GM12878 (cell line): ENCODE results near the gene MT1H. TPM values are rescaled to one million over a fixed set of nuclear protein-coding genes. Genes with fewer than 3 reads are reported as not detected.

Source experiments
- ATAC-seq: fragments of 200-7000 bp; cut with Tn5 transposase; 3 replicates; pipeline ENCODE4 v1.9.1; 2020; ENCODE audit warnings: mild to moderate bottlenecking, moderate library complexity
- BruUV-seq: library from RNA; stranded (reverse); fragments of 400-500 nt; replicated peaks from 2 replicates; lab custom pipeline; 2021; lab: Mats Ljungman, UMichigan
- CTCF ChIA-PET: fragments of 300-600 bp; sonication (Branson Sonifier 250); formaldehyde crosslinking; extraction: SDS; loops from one replicate; lab custom pipeline; 2021; ENCODE audit warnings: inconsistent platforms; lab: Yijun Ruan, JAX
- POLR2A ChIA-PET: fragments of 350-600 bp; formaldehyde crosslinking; extraction: SDS; loops from one replicate; lab custom pipeline; 2021; ENCODE audit warnings: inconsistent platforms; lab: Charles Lee
- RAD21 ChIA-PET: fragments of 300-600 bp; sonication (Branson Sonifier 250); formaldehyde crosslinking; loops from one replicate; lab custom pipeline; 2023; ENCODE audit warnings: antibody characterized with exemption; ENCODE audit not compliant: unreplicated experiment; lab: Charles Lee
- SMC1A ChIA-PET: fragments of 300-600 bp; sonication (Branson Sonifier 250); formaldehyde crosslinking; loops from one replicate; lab custom pipeline; 2023; ENCODE audit not compliant: unreplicated experiment, uncharacterized antibody; lab: Charles Lee
- DNase-seq: peaks from one replicate; pipeline ENCODE4 v3.0.0-alpha.2; 2011; ENCODE audit warnings: low read depth, low spot score
- FAIRE-seq: peaks from 3 replicates; lab custom pipeline; 2011; peaks lifted over from hg19 to GRCh38; lab: Jason Lieb, UNC
- H2AFZ ChIP-seq: 2 replicates; pipeline ENCODE4 v1.6.0; 2011; ENCODE audit warnings: low read depth, low read length, control low read depth; ENCODE audit not compliant: control insufficient read depth
- H3K27ac ChIP-seq: 2 replicates; pipeline ENCODE4 v1.5.1; 2011; ENCODE audit warnings: control low read depth; ENCODE audit not compliant: control insufficient read depth, insufficient read depth
- H3K27me3 ChIP-seq, 2 experiments: replicated peaks in 1 of 2; 2 replicates each; pipeline versions ENCODE4 v1.6.0 to v1.6.1; 2011; ENCODE audit warnings: low read length in 1 of 2; ENCODE audit not compliant: control insufficient read depth in 2 of 2, insufficient read depth in 2 of 2
- H3K36me3 ChIP-seq, 2 experiments: 2 replicates each; pipeline ENCODE4 v1.5.1; 2011; ENCODE audit warnings: low read length in 1 of 2; ENCODE audit not compliant: control insufficient read depth in 2 of 2, insufficient read depth in 2 of 2
- H3K4me1 ChIP-seq: 2 replicates; pipeline ENCODE4 v1.6.1; 2011; ENCODE audit warnings: mild to moderate bottlenecking, low read length, moderate library complexity, mixed read lengths; ENCODE audit not compliant: control insufficient read depth, insufficient read depth
- H3K4me2 ChIP-seq: 2 replicates; pipeline ENCODE4 v1.6.0; 2011; ENCODE audit warnings: control low read depth; ENCODE audit not compliant: control insufficient read depth, insufficient read depth
- H3K4me3 ChIP-seq: fragments of 200-600 bp; sonication (generic); 2 replicates; pipeline ENCODE4 v1.5.1; 2016
- H3K79me2 ChIP-seq: 2 replicates; pipeline ENCODE4 v1.6.0; 2011; ENCODE audit warnings: low read length; ENCODE audit not compliant: control insufficient read depth, insufficient read depth
- H3K9ac ChIP-seq: 2 replicates; pipeline ENCODE4 v1.8.0; 2011; ENCODE audit warnings: low read length, control low read depth, mixed read lengths; ENCODE audit not compliant: control insufficient read depth, insufficient read depth
- H3K9me3 ChIP-seq: replicated peaks from 3 replicates; pipeline ENCODE4 v1.5.1; 2011; ENCODE audit warnings: mild to moderate bottlenecking, low read length; ENCODE audit not compliant: control insufficient read depth, insufficient read depth
- H4K20me1 ChIP-seq: 2 replicates; pipeline ENCODE4 v1.6.0; 2011; ENCODE audit not compliant: control insufficient read depth, insufficient read depth
- BCL11A ChIP-seq: IDR thresholded peaks from 2 replicates; pipeline ENCODE4 v1.6.1; 2011; ENCODE audit warnings: low read depth, low read length
- IKZF2 ChIP-seq, 2 experiments: fragments of 450-650 bp; IDR thresholded peaks; 2 replicates each; pipeline ENCODE4 v1.6.1; 2017; ENCODE audit warnings: mild to moderate bottlenecking in 2 of 2, moderate library complexity in 2 of 2
- NFXL1 ChIP-seq: fragments of 450-650 bp; IDR thresholded peaks from 2 replicates; pipeline ENCODE4 v1.6.1; 2017; ENCODE audit warnings: antibody characterized with exemption, mild to moderate bottlenecking, borderline replicate concordance
- PAX5 ChIP-seq: IDR thresholded peaks from 2 replicates; pipeline ENCODE4 v1.6.1; 2011; ENCODE audit warnings: low read depth, low read length, borderline replicate concordance
- PML ChIP-seq: IDR thresholded peaks from 2 replicates; pipeline ENCODE4 v1.6.1; 2012; ENCODE audit warnings: low read length, inconsistent platforms
- POU2F2 ChIP-seq: IDR thresholded peaks from 3 replicates; pipeline ENCODE4 v1.6.1; 2011; ENCODE audit warnings: low read depth, mild to moderate bottlenecking, low read length, borderline replicate concordance
- RCOR1 ChIP-seq: conservative IDR thresholded peaks from 2 replicates; pipeline ENCODE4 v1.6.1; 2012; ENCODE audit warnings: low read depth, low read length, improper control_type of control experiment
- RFX5 ChIP-seq: IDR thresholded peaks from 2 replicates; pipeline ENCODE4 v1.6.1; 2011; ENCODE audit warnings: low read depth, low read length, improper control_type of control experiment
- TARDBP ChIP-seq: IDR thresholded peaks from 2 replicates; pipeline ENCODE4 v1.6.1; 2016; ENCODE audit warnings: borderline replicate concordance
- TBL1XR1 ChIP-seq: IDR thresholded peaks from 2 replicates; pipeline ENCODE4 v1.6.1; 2012; ENCODE audit warnings: low read depth, low read length, improper control_type of control experiment
- USF2 ChIP-seq: IDR thresholded peaks from 2 replicates; pipeline ENCODE4 v1.6.1; 2011; ENCODE audit warnings: low read depth, low read length, improper control_type of control experiment, borderline replicate concordance
- ZNF207 ChIP-seq: fragments of 450-650 bp; IDR thresholded peaks from 2 replicates; pipeline ENCODE4 v1.6.1; 2014; ENCODE audit warnings: antibody characterized with exemption, mild to moderate bottlenecking, borderline replicate concordance
- ZNF24 ChIP-seq: fragments of 450-650 bp; IDR thresholded peaks from 2 replicates; pipeline ENCODE4 v1.6.1; 2017; ENCODE audit warnings: antibody characterized with exemption, mild to moderate bottlenecking
- ZNF274 ChIP-seq: IDR thresholded peaks from one replicate; pipeline ENCODE4 v1.8.0; 2011; ENCODE audit not compliant: insufficient read length, insufficient read depth
- ZNF687 ChIP-seq: fragments of 450-650 bp; IDR thresholded peaks from 2 replicates; pipeline ENCODE4 v1.6.1; 2017; ENCODE audit warnings: mild to moderate bottlenecking, moderate library complexity
- ZZZ3 ChIP-seq: IDR thresholded peaks from 2 replicates; pipeline ENCODE4 v1.6.1; 2011; ENCODE audit warnings: low read depth; ENCODE audit not compliant: control insufficient read depth, insufficient read length
- WGBS: methylation state at CpG from one replicate; pipeline ENCODE4 v1.1.6; 2016; ENCODE audit warnings: low lambda C conversion rate; ENCODE audit not compliant: insufficient replicate concordance, insufficient coverage; ENCODE audit errors: missing lambda C conversion rate; 5-methylcytosine and 5-hydroxymethylcytosine counted together
- in situ Hi-C: fragments of 300-500 bp; cut with MboI; formaldehyde crosslinking; loops from 9 replicates; pipeline ENCODE4 v1.14.3; 2018; ENCODE audit warnings: mixed read lengths
- intact Hi-C: fragments of 100-400 bp; cut with micrococcal nuclease; formaldehyde crosslinking; loops from one replicate; pipeline ENCODE4 v1.14.2; 2022; ENCODE audit not compliant: unreplicated experiment
- polyA plus RNA-seq, 11 experiments: library from polyadenylated mRNA; depleted of rRNA in 4 of 11; unstranded in 6 of 11; stranded (reverse) in 5 of 11; fragments of >200 nt; fragmentation: Nextera tagmentation in 4 of 11; fragmentation: Illumina TruSeq in 1 of 11; extraction: Ambion mirVana in 4 of 11; extraction: Trizol in 1 of 11; gene quantifications; 1 replicate in 1 of 11; 2 replicates in 10 of 11; pipeline versions ENCODE4 v1.2.1 to v1.2.3, GENCODE V29; 2011 to 2016; ENCODE audit warnings: inconsistent platforms in 2 of 11, missing spikeins in 2 of 11, low read depth in 1 of 11
- total RNA-seq, 4 experiments: library from RNA; depleted of rRNA in 3 of 4; stranded (reverse); fragments of >200 nt in 3 of 4; fragmentation: Illumina TruSeq in 1 of 4; extraction: Trizol in 1 of 4; gene quantifications; 2 replicates each; pipeline versions ENCODE4 v1.2.1 to v1.2.3, GENCODE V29; 2013 to 2021

Gene MT1H
- total and polyA plus RNA-seq, 10 of the 15 experiments (the other 5 are each of a cell fraction or from before 2014, with no cell fraction given): 0.40 to 6.0 (median 1.1) TPM; not detected in 2

GRCh38 chr16:56649820-56650219, 19.8 kb upstream of the MT1H start:
- Histone ChIP-seq H4K20me1 (no peaks in the 10 kb centered on the region), H3K9me3 (no peaks in the 10 kb centered on the region), H2AFZ (no peak overlapping the region), H3K36me3 (no peaks in the 10 kb centered on the region), H3K4me1 (no peaks in the 10 kb centered on the region), H3K27me3 (peaks cover 8 to 14% of the 10 kb centered on the region in 2 experiments), H3K4me3 (no peak overlapping the region), H3K27ac (no peak overlapping the region), H3K9ac (no peak overlapping the region), H3K4me2 (no peak overlapping the region), H3K79me2 (no peaks in the 10 kb centered on the region)
- BruUV-seq: no TSS peak
- no peak for FAIRE-seq
- no peak for DNase-seq
- in situ Hi-C loops: no loop called here
- POLR2A ChIA-PET: interaction anchor here (0.6 kb wide), 1 partner anchor 24 kb away, joined by 3 read pairs; the partner anchor contains the start of gene MT1E
- SMC1A ChIA-PET: no interaction called here
- intact Hi-C loops: no loop called here
- TF ChIP-seq BCL11A (no peak), ZNF207 (no peak), POU2F2 (no peak), TARDBP (no peak), TBL1XR1 (no peak), ZZZ3 (no peak)
- CTCF ChIA-PET: interaction anchor here (0.6 kb wide), 1 partner anchor 51 kb away, joined by 3 read pairs; no protein-coding TSS in a partner anchor
- no peak for ATAC-seq
- RAD21 ChIA-PET: no interaction called here
- 17% methylated on average over 3 of the region's 3 CpGs for WGBS

- CTCF ChIA-PET: no interaction called here
- H3K4me3 ChIP-seq: no peak within 1 kb of the TSS
- no peaks in the 10 kb centered on the region for H3K9me3 ChIP-seq
- DNase-seq (no peak), ATAC-seq (no peak), FAIRE-seq (no peak)
- H3K4me2 ChIP-seq: no peak within 1 kb of the TSS
- RAD21 ChIA-PET: no interaction called here
- no peak within 1 kb of the TSS for H3K27ac ChIP-seq
- H3K79me2 ChIP-seq: no peaks in the 10 kb centered on the region
- peaks cover 3 to 6% of the 10 kb centered on the region in 2 experiments for H3K27me3 ChIP-seq
- no peak within 1 kb of the TSS for H2AFZ ChIP-seq
- no peaks in the 10 kb centered on the region for H4K20me1 ChIP-seq
- SMC1A ChIA-PET: no interaction called here
- POLR2A ChIA-PET: no interaction called here
- no peak within 1 kb of the TSS for H3K9ac ChIP-seq
- intact Hi-C loops: no loop called here
- WGBS: 16% methylated on average over 6 of the region's 7 CpGs
- no peaks in the 10 kb centered on the region for H3K4me1 ChIP-seq
- BruUV-seq: no TSS peak
- in situ Hi-C loops: no loop called here
- no peaks in the 10 kb centered on the region for H3K36me3 ChIP-seq
- TF ChIP-seq NFXL1 (no peak), RFX5 (no peak), PAX5 (no peak), PML (no peak), USF2 (no peak), RCOR1 (no peak), ZNF687 (no peak), ZNF24 (no peak), ZNF274 (no peak), IKZF2 (IDR thresholded peaks at IDR 0.05) (no peak)
These were observed 18.0 kb upstream of the MT1H start, which contains the start of gene MT1B for GRCh38 chr16:56651586-56651985. Gene MT1B (plus strand): TSS chr16:56651886. CDS start chr16:56651954, 68 bp downstream.
